PC-9 (cell line): ENCODE measurements around the gene LRRC27. TPM values are rescaled to one million over a fixed set of nuclear protein-coding genes. Genes with fewer than 3 reads are reported as not detected.
"Not testable (repeated sequence)": the region's sequence is repeated elsewhere in the genome, so short reads cannot be mapped to it uniquely, and the experiment has no call there.

Experiments used
- BruUV-seq: library from RNA; stranded (reverse); fragments of 400-500 nt; replicated peaks from 2 replicates; lab custom pipeline; 2021; lab: Mats Ljungman, UMichigan
- CTCF ChIA-PET: fragments of 300-600 bp; sonication (Branson Sonifier 250); formaldehyde crosslinking; loops from one replicate; lab custom pipeline; 2022; ENCODE audit warnings: antibody characterized with exemption; lab: Charles Lee
- POLR2A ChIA-PET: fragments of 300-600 bp; sonication (Branson Sonifier 250); formaldehyde crosslinking; loops from one replicate; lab custom pipeline; 2022; ENCODE audit warnings: antibody characterized with exemption; ENCODE audit not compliant: unreplicated experiment; lab: Charles Lee
- DNase-seq, 2 experiments: peaks; one replicate each; pipeline versions ENCODE4 v3.0.0 to v3.0.0-alpha.2; 2015 to 2022; ENCODE audit warnings: mixed read lengths in 1 of 2
- H2AFZ ChIP-seq: fragments of 200-600 bp; sonication (generic); 2 replicates; pipeline ENCODE4 v1.8.1; 2017; ENCODE audit warnings: antibody characterized with exemption
- H3F3A ChIP-seq: fragments of 200-600 bp; sonication (generic); 2 replicates; pipeline ENCODE4 v1.8.1; 2017; ENCODE audit warnings: antibody characterized with exemption, mild to moderate bottlenecking, low read depth; ENCODE audit not compliant: insufficient read depth
- H3K27ac ChIP-seq: fragments of 200-600 bp; sonication (generic); 2 replicates; pipeline ENCODE4 v1.6.1; 2016; ENCODE audit warnings: mixed run types
- H3K27me3 ChIP-seq: fragments of 200-600 bp; sonication (generic); 2 replicates; pipeline ENCODE4 v1.6.1; 2016; ENCODE audit warnings: low read depth, mixed run types; ENCODE audit not compliant: insufficient read depth
- H3K36me3 ChIP-seq: fragments of 200-600 bp; sonication (generic); 2 replicates; pipeline ENCODE4 v1.6.1; 2016; ENCODE audit warnings: low read depth, mixed run types
- H3K4me1 ChIP-seq: fragments of 200-600 bp; sonication (generic); replicated peaks from 2 replicates; pipeline ENCODE4 v1.6.1; 2016; ENCODE audit warnings: mixed run types; ENCODE audit not compliant: insufficient read depth
- H3K4me2 ChIP-seq: fragments of 200-600 bp; sonication (generic); 2 replicates; pipeline ENCODE4 v1.6.1; 2017; ENCODE audit warnings: mixed run types
- H3K4me3 ChIP-seq: fragments of 200-600 bp; sonication (generic); 2 replicates; pipeline ENCODE4 v1.6.1; 2016; ENCODE audit warnings: mixed run types
- H3K79me2 ChIP-seq: fragments of 200-600 bp; sonication (generic); 2 replicates; pipeline ENCODE4 v1.6.1; 2017; ENCODE audit warnings: low read depth, mixed run types
- H3K9me2 ChIP-seq: fragments of 200-600 bp; sonication (generic); 2 replicates; pipeline ENCODE4 v1.8.1; 2017; ENCODE audit warnings: mild to moderate bottlenecking; ENCODE audit not compliant: insufficient read depth
- H3K9me3 ChIP-seq: fragments of 200-600 bp; sonication (generic); 2 replicates; pipeline ENCODE4 v1.8.1; 2016; ENCODE audit warnings: low read depth; ENCODE audit not compliant: insufficient read depth
- H4K20me1 ChIP-seq: fragments of 200-600 bp; sonication (generic); 2 replicates; pipeline ENCODE4 v1.8.1; 2017; ENCODE audit not compliant: insufficient read depth
- CTCF ChIP-seq: fragments of 200-600 bp; sonication (generic); conservative IDR thresholded peaks from 2 replicates; pipeline ENCODE4 v1.6.1; 2017; ENCODE audit warnings: mixed run types, antibody characterized with exemption, mild to moderate bottlenecking, moderate library complexity
- EZH2 ChIP-seq: fragments of 200-600 bp; sonication (generic); IDR thresholded peaks from 2 replicates; pipeline ENCODE4 v1.8.0; 2017; ENCODE audit warnings: antibody characterized with exemption, low read depth
- intact Hi-C: fragments of 100-400 bp; cut with micrococcal nuclease; formaldehyde crosslinking; loops from one replicate; pipeline ENCODE4 v1.10.0; 2022; ENCODE audit not compliant: unreplicated experiment
- total RNA-seq: library from RNA; stranded (reverse); gene quantifications from 2 replicates; pipeline ENCODE4 v1.2.3, GENCODE V29; 2021

LRRC27 gene
- total RNA-seq, 1 experiment from 2014 or later = 10.0 TPM

GRCh38 chr10:132293813-132294520 lies 38.0 kb upstream of the LRRC27 start:
- Histone ChIP-seq H3K9me3 (no peaks in the 10 kb centered on the region), H3K9me2 (no peaks in the 10 kb centered on the region), H3K36me3 (no peaks in the 10 kb centered on the region), H3K4me2 (no peak overlapping the region), H4K20me1 (no peaks in the 10 kb centered on the region), H2AFZ (no peak overlapping the region), H3K27ac (no peak overlapping the region), H3F3A (no peaks in the 10 kb centered on the region), H3K79me2 (no peaks in the 10 kb centered on the region), H3K4me1 (no peaks in the 10 kb centered on the region), H3K4me3 (no peak overlapping the region), H3K27me3 (no peaks in the 10 kb centered on the region)
- POLR2A ChIA-PET = no interaction called here
- CTCF ChIA-PET = no interaction called here
- intact Hi-C loops = no loop called here
- no TSS peak for BruUV-seq
- no peak for DNase-seq
- TF ChIP-seq EZH2 (no peak), CTCF (no peak)

GRCh38 chr10:132294561-132295318 lies 37.3 kb upstream of the LRRC27 start:
- no TSS peak for BruUV-seq
- Histone ChIP-seq H3K36me3 (no peaks in the 10 kb centered on the region), H3K4me2 (no peak overlapping the region), H3K27ac (no peak overlapping the region), H3K4me3 (no peak overlapping the region), H3K27me3 (no peaks in the 10 kb centered on the region), H3K4me1 (no peaks in the 10 kb centered on the region), H3K79me2 (no peaks in the 10 kb centered on the region), H2AFZ (no peak overlapping the region), H3K9me3 (no peaks in the 10 kb centered on the region), H3F3A (no peaks in the 10 kb centered on the region), H3K9me2 (no peaks in the 10 kb centered on the region), H4K20me1 (no peaks in the 10 kb centered on the region)
- intact Hi-C loops = no loop called here
- ChIA-PET CTCF (no interaction called here), POLR2A (no interaction called here)
- no peak for TF ChIP-seq EZH2
- no peak for TF ChIP-seq CTCF
- DNase-seq = no peak

- H3K36me3 ChIP-seq, H3K9me3 ChIP-seq, BruUV-seq, H3K4me2 ChIP-seq, DNase-seq, H3K27me3 ChIP-seq, POLR2A ChIA-PET, CTCF ChIA-PET, H3K9me2 ChIP-seq, H2AFZ ChIP-seq, H3K4me3 ChIP-seq, H3F3A ChIP-seq, H3K79me2 ChIP-seq, H3K4me1 ChIP-seq, H4K20me1 ChIP-seq, intact Hi-C loops, H3K27ac ChIP-seq: not testable (repeated sequence)
These were observed 36.5 kb upstream of the LRRC27 start for GRCh38 chr10:132295481-132295880.
